ENCODE measurements around the gene UNC13C.

The UNC13C gene

DNA sequence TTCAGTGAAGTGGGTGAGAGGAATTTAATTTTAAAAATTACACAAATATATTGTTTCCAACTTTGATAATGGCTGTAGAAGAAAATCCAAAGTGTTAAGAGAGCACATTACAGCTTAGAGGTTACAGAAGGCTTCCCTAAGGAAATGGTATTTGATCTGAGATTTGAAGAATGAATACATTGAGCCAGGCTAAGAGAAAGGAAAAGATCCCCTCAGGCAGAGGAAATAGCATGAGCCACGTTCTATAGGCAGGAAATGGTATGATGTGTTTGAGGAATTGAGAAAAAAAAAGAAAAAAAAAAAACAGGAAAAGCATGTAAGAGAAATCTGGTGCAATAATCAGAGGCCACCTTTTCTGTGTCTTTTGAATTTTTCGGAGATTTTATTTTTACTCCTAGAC, 48.6 kb downstream of the UNC13C start:
- no peak for DNase-seq

DNA sequence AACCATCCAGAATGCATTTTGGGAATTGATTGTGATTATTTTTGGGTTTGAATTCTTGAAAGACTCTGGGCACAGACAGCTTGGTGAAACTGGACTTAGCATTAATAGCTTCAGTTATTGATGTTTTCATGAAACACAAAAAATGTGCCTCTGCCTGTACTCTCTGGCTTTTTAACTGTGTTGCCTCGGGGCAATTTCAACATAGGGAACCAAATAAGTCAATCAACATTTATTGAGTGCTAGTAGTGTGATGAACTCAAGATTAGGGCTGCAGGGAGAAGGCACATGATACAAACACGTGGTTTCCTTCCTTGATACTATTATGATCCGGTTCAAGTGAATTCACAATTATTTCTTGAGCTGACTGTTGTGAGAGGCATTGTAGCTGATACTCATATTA, 50.8 kb downstream of the UNC13C start:
- DNase-seq = no peak

DNA sequence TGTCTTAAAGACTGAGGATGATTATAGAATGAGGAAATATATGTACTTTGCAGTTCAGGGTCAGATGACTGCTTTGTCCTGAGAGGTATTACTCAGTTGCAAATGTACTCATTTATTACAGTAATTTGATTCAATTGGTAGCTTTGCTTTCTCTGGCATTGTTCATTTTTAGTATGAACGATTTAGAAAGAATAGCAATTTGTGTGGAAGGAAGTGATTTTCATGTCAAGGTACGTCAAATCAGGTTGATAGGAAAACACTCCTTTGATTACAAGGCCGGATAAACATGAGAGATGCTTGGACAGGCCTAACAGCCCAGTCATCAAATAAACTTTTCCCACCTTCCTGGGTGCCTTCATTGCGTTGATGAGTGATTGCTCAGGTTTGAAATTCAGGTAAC, 53.8 kb downstream of the UNC13C start:
- no peak for DNase-seq

DNA sequence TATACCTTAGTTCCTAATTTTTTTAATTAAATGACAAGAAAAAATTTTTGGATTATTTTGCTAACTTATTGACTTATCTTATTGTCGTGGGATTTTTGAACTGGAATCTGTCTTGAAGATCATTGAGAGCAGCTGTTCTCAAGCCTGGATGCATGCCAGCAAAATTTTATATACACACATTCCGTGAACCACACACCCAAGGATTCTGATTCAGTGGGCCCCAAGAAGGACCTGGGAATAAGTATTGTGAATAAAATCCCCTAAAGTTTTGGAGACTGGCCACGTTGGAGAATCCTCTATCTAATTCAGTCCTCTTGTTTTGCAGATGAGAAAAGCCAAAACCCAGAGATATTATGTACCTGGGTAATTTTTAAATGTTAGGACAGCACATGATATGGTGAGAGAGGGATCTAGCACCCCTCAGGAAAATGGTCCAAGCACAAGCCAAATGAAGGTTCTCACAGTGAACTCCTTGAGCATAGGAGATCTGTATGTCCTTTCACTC, 55.2 kb downstream of the UNC13C start:
- DNase-seq = no peak

DNA sequence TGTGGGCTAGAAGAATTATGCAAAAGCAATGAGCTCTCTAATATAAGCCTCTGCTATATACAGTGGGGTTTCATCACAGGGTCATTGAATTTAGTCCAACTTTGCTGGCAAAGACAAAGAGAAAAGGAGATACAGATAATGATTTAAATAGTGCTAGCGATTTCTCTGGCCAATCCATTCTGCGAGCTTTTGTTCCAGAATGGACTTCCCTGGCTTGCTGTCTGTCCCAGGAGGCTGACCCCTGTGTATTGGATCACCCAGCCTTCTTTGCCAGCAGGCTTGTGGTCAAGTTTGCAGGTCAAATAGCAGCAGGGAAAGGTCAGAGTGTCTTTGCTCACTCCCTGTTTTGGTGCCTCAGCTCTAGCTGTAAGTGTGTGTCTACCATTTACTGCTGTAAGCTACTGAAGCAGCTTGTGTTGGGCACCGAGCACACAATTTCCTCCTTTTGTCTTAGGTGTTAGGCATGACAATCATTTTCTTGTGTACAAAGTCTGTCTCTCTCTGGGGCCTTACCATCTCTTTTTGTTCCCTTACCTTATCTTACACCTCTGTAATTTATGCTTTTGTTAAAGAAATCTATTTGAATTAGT, 55.7 kb downstream of the UNC13C start:
- DNase-seq = no peak

DNA sequence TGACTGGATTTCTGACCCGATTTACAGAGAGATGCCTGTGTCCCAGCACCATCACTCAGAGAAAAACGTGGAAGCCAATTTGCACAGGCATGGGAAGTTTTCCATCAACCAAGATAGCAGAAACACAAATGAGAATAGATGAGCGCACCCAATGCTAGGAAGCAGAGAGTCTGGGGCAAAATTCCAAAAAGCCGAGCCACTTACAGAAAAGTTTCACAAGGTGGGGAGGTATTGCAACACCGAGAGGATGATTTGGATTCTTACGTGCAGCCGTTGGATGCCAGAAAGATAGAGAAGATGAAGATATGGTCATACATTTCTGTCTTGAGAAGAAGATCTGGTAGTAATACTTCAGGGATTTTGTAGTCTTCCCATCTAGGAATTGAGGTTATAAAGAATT, 57.4 kb downstream of the UNC13C start:
- DNase-seq = no peak

DNA sequence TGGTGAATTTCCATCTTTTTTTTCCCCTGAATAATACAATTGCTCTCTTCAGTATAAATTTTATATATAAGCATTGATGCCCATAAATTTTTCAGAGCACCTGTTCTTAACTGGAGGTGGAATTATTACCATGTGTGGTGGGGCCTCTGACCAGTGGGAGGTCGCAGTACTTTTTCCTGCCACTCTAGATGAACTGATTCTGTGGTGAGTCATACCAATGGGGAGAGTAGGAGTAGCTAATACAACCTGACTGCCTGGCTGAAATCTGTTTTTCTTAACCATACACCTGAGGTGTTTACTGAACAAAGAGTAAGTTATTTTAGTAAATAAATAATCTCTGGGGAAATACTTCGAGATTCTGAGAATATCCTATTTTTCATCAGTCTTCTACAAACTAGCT, 67.2 kb downstream of the UNC13C start:
- no peak for DNase-seq

DNA sequence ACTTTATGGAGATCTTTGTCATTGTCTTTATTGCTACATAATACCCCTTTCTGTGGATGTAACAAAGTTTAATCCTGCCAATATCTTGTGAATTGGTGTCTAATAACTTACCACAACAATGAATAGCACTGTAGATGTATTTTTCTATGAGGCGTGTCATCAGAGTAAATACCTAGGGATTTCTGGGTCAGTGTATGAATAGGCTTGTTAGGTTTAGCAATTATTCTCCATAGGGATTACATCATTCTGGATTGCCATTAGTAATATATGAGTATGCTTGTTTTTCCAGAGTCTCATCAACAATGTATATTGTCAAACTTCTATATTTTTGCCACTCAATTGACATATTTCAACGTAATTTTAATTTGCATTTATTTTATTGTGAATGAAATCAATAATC, 67.9 kb downstream of the UNC13C start:
- no peak for DNase-seq

DNA sequence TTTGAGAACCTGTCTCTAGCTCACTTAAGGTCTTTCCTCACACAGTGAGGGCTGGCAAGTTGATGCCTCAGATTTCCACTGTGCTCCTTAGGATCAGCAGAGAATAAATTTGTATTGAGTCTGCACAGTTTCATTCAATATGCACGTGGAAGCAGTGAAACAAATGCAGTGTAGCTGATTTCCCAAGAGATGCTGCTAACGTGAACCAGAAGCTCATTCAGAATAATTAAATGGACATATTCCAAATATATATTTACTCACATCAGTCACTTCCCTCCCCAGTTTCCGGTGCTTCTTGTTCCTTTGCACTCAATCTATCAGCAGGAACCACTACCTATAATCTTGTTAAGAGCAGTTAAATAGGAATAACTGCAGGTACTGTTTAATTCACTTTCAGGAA, 86.1 kb downstream of the UNC13C start:
- no peak for DNase-seq

DNA sequence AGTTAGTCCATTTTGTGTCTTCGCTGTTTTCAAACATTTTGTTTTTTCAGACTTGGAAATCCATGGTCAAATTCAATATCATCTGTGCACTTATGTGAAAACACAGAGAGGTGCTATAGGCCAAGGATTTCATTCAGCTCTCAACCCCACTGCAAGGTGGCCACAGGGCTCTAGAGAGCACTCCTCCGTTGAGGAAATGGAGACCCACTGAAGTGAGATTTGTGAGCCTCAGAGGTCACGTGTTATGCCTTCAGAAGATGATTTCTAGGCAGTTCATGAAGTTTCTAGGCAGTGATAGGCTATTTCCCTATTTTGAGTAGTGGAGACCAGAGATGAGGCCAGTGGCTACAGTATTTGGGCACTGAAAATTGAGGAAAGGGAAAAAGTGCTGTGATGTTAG, 88.2 kb downstream of the UNC13C start:
- DNase-seq = no peak

DNA sequence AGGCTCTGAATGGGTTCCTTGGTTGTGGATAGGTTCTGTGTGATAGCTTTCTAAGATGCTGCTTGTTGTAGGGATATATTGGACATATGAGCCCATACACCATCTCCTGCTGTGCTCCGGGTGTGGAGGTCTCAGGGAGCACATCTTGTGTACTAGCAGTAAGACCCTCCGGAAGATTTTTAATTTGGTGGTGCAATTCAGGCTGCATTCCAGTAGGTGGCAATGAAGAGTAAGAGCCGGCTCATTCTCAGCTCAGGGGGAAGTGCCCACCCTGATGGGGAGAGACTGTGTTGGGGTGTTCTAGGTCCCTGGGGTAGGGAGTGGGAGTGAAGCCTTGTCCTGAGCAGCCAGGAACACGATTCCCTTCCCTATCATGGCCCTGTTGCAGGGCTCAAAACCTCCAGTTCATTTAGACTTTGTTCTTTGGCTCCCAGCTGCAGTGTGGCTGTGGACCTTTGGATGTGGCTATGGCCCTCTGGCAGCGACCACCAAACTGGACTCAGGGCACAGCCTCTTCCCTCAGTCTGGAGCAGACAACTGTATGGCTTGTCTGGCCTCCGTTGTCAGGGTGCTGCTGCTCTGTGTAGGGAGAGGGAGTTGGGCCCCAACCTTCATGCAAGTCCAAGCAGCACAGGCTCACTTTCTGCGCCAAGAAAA, 104.7 kb downstream of the UNC13C start:
- DNase-seq = no peak

DNA sequence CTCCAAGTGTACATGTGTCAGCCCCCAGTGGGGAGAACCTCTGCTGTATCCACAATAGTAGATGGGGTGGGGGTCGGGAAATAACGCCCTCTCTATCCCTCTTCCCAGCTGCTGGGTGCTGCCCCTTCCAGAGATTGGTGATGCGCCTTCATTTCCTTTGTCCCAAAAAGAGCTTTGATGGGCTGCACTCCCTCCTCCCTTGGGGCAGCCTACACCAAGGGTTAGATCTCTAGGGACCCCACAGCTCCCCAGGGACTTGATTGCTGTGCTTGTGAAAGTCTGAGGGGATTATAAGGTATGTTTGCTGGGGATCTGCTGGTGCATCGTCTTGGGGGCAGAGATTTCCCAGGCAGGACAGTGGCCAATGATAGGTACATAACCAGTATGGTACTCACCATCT, 105.3 kb downstream of the UNC13C start:
- no peak for DNase-seq

DNA sequence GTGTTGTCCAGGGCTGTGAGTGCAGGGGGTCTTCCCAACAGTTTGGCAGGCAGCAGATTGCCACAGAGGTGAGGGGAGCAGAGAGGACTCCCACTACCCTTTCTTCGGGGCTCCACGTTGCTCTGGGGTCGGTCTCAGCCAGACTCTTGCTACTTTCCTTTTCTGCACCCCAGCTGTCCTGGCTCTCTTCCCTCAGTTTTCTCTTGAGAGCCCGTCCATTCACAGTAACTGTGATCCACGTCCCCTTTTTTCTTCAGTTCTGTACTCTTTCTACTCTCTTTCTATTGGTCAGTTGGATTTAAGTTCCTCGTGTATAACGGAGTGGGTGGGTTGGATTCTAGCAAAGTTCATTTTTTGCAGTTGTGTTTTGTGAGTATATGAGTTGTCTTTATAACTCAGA, 105.8 kb downstream of the UNC13C start:
- no peak for DNase-seq

DNA sequence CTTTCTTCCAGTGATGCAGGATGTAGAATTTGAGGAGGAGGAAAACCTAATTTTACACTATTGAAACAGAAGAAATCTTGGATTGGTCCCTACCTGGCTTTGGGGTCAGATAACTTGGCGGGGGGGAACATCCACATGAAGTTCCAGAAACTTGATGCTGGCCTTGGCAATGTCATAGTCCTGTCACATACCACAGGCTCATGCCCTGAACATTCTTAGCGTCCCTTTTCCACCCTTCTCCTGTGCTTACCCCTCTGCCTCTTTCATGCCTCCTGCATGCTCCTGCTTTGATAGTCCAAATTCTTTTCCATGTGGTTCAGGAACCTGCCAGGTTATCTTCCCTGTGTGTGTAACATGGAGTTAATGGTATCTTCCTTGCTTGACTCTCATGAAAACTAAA, 110.6 kb downstream of the UNC13C start:
- no peak for DNase-seq

DNA sequence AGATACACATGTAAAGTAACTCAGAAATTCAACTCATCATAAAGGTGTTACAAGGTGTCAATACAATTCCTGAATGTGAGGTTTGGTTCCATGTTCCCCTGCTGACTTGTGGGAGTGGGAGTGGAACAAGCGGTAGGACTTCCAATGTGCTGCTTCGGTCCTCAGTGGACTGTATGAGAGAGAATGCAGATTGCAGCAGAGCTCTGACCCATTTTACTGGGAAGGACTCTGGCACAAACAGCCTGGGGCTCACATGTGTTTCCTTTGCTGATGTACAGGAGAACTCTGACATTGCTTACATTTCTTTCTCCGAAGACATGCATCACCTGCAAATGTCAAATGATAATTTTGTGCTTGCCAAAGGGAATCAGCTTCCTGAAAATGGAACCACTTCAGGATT, 111.5 kb downstream of the UNC13C start:
- DNase-seq = no peak

DNA sequence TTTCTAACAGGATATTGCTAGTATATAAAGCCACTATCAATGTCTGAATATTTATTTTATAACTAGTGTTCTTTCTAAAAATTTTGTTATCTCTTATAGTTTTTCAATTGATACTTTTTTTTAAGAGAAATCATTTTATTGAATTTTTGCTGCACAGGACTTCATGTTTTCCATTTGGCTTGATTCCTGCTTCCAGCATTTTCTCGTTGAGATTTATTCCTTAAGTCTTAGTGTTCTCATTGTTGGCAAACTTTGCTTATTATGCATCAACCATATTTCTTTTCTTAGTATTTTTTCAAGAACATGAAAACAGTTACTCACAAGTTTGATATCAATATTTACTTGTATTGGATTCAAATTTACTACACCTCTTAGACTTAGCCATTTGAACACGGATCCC, 113.4 kb downstream of the UNC13C start:
- DNase-seq = no peak

DNA sequence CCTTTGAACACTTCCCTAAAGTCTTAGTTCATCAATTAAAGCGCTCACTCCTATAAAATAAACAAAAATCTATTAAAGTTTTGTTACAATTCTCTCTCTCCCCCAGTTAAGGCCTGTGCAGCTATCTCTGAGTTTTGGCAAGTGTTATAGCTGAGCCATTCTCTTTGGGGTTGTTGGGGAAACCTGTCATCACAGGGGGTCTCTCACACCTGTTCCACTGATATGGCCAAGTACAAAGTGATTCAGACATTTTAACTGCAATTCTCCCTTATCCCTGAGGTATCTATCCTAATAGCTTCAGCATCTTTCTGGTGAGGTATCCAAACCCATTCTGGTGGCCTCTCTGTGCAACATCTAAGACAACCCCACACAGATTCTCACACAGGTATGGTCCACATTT, 116.4 kb downstream of the UNC13C start:
- DNase-seq = no peak

DNA sequence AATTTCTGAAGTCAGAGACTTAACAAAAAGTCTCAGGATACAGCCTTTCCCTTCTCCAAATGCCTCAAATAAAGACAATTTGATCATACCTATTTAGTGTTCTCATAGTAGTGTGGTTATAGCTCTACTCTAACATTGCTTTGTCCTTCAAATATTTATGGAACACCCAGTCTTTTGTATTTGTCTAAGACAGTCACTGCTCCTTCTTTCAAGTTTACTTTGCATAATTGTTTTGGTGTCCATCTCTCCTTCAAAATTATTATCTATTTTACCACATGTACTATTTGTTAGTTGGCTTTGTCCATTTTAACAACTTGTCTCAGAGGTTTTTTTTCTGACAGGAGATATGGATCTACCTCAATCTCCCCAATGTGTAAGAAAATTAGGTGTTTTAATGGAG, 118.8 kb downstream of the UNC13C start:
- DNase-seq = no peak

DNA sequence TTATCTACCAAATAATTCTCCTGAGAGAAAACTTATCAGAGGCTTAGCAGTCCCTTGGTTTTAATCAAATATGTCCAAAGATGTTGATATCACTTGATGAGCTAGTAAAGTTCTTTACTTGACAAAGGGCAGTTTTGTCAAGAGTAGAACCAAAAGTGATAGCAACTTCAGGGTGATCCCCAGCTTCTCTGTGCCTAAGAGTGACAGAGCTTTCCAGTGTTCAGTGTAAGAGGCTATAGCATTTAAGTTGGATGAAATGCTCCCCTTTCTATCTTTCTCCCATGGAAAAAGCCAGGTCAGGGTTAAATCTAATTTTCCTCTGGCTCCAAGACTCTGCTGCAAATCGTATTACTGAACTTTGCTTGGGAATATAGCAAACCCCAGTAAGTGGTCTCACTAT, 120.8 kb downstream of the UNC13C start:
- DNase-seq = no peak

DNA sequence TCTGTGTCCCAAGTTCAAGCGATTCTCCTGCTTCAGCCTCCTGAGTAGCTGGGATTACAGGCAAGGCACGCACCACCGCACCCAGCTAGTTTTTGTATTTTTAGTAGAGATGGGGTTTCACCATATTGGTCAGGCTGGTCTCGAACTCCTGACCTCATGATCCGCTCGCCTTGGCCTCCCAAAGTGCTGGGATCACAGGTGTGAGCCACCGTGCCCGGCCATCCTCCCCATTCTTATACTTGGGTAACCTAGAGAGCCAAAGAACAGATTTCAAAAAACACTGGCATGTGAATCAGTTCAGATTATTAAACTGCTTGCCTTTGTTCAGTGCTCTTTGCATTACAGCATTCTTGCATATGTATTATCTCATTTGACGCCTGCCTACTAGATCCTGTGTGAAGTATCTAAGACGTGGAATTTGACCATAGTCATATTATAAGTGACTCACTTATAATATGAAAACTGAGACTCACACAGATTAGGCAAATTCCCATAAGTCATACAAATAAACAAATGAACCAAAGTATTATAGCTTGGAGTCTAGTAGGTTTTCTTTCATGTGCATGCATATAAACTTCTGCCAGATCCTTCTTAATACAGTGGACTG, 123.5 kb downstream of the UNC13C start:
- no peak for DNase-seq

DNA sequence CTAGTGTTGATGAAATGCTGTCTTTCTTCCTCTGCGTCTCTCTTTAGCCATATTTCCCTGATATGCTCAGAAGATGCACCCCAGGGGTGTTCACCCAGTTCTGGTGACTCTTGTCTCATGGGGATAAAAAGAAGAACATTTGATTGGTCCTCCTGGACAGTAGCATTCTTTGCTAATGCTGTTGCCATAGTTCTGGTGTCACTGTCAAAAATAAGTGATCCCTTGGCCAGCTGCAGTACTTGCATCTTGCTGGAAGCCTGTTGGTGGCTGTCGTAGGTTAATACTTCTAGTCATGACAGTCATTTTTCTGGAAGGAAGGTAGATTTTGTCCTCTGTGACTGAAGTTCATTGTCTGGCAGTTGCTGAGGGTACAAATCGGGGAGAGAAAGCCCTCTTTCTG, 124.5 kb downstream of the UNC13C start:
- no peak for DNase-seq

DNA sequence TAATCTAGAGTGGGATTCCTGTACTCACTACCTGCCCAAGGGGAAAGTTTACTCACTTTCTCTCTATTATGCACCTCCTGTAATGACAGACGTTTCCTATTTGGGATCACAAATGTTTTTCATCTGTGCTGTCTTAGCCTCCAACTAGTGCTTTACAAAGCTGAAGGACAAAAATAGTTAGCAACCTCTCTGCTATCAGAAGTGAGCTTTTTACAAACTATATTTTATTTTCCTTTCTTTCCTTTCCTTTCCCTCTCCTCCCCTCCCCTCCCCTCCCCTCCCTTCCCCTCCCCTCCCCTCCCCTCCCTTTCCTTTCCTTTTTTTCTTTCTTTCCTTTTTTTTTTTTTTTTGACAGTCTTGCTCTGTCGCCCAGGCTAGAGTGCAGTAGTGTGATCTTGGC, 130.8 kb downstream of the UNC13C start:
- DNase-seq = no peak

DNA sequence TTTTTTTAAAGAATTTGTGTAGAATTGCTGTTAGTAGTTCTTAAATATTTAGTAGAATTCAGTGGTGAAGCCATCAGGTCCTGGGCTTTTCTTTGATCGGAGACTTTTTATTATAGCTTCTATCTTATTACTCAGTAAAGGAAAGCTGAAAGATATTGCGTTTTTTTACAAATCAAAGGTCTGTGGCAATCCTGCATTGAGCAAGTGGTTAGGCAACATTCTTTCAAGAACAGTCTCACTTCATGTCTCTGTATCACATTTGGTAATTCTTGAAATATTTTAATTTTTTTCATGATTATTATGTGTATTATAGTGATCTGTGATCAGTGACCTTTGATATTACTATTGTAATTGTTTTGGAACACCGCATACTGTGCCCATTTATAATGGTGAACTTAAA, 140.8 kb downstream of the UNC13C start:
- no peak for DNase-seq

DNA sequence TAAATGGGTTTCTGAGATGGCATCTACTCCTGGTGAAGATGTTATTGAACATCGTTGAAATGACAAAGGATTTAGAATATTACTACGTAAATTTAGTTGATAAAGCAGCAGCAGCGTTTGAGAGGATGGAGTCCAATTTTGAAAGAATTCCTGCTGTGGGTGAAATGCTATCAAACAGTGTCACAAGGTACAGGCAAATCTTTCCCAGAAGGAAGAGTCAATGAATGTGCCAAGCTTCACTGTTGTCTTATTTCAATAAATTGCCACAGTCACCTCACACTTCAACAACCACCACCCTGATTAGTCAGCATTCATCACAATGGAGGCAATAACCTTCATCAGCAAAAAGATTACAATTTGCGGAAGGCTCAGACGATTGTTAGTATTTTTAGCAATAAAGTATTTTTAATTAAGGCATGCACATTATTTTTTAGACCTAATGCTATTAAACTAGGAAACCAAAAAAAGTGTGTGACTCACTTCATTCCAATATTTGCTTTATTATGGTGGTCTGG, 142.8 kb downstream of the UNC13C start:
- no peak for DNase-seq

DNA sequence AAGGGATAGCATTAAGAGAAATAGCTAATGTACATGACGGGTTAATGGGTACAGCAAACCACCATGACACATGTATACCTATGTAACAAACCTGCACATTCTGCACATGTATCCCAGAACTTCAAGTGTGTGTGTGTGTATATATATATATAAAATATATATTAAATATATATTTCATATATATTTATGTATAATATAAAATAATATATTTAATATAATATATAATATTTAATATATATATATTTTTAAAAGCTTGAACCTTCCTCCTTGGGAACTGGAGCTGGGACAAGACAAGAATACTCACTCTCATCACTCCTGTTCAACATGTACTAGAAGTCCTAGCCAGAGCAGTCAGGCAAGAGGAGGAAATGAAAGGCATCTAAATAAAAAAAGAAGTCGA, 149.3 kb downstream of the UNC13C start:
- no peak for DNase-seq

Measured in activated CD8-positive, alpha-beta memory T cell treated with anti-CD3 and anti-CD28 coated beads, Interleukin-2, amount 50 U/mL, for 48 hours (primary cell).